Body of pancreas (tissue), 4 donors: ENCODE data around the gene CCDC83. TPM values are rescaled to one million over a fixed set of nuclear protein-coding genes. Genes with fewer than 3 reads are reported as not detected.
A peak's percentile ranks its signal among the peaks of the same experiment; 100 is the strongest.

Experiments
- ATAC-seq: fragments of 150-250 bp; one replicate; pipeline ENCODE4 v1.9.1; 2016
- DNase-seq, 4 donors: peaks; one replicate each; pipeline ENCODE4 v3.0.0-alpha.2; 2019
- H3K27ac ChIP-seq, 4 donors: fragments of 200-600 bp; sonication (generic); 1 replicate in 3 of 4; 2 replicates in 1 of 4; pipeline versions ENCODE4 v1.5.1 to v1.6.1; 2016 to 2019; ENCODE audit warnings: mild to moderate bottlenecking in 1 of 4, mixed read lengths in 1 of 4, moderate library complexity in 1 of 4
- H3K27me3 ChIP-seq, 2 donors: fragments of 200-600 bp; sonication (generic); one replicate each; pipeline ENCODE4 v1.6.0; 2016; ENCODE audit warnings: mild to moderate bottlenecking in 1 of 2
- H3K36me3 ChIP-seq, 2 donors: fragments of 200-600 bp; sonication (generic); replicated peaks in 1 of 2; 2 replicates each; pipeline ENCODE4 v1.5.1; 2016; ENCODE audit warnings: low read depth in 2 of 2; ENCODE audit not compliant: insufficient read depth in 1 of 2
- H3K4me1 ChIP-seq: fragments of 200-600 bp; sonication (generic); one replicate; pipeline ENCODE4 v1.6.0; 2016
- H3K4me3 ChIP-seq, 2 donors: fragments of 200-600 bp; sonication (generic); 1 replicate in 1 of 2; 2 replicates in 1 of 2; pipeline ENCODE4 v1.5.1; 2016 to 2019
- H3K9me3 ChIP-seq, 3 donors: fragments of 200-600 bp; sonication (generic); 1 replicate in 2 of 3; 2 replicates in 1 of 3; pipeline ENCODE4 v1.5.1; 2016
- CTCF ChIP-seq, 7 experiments: fragments of 450-650 bp in 4 of 7; fragments of 200-600 bp in 3 of 7; sonication (generic) in 3 of 7; IDR thresholded peaks; one replicate each; pipeline ENCODE4 v1.5.1; 2016 to 2019; ENCODE audit warnings: antibody characterized with exemption in 7 of 7
- POLR2A ChIP-seq, 3 donors: fragments of 450-650 bp; IDR thresholded peaks; one replicate each; pipeline ENCODE4 v1.6.1; 2016; ENCODE audit warnings: antibody characterized with exemption in 3 of 3, mild to moderate bottlenecking in 2 of 3
- whole genome bisulfite sequencing, 2 donors: methylation state at CpG; one replicate each; pipeline ENCODE4 v1.1.5; 2017; 5-methylcytosine and 5-hydroxymethylcytosine counted together
- intact Hi-C: fragments of 100-400 bp; cut with DNase I; formaldehyde crosslinking; loops from one replicate; pipeline ENCODE4 v1.15.1; 2023
- total RNA-seq, 2 donors: library from RNA; depleted of rRNA; stranded (reverse); fragments of >200 nt; gene quantifications; one replicate each; pipeline ENCODE4 v1.1.0, GENCODE V29; 2016

Gene CCDC83
- total RNA-seq, 2 donors from 2014 or later, result not detected

DNA sequence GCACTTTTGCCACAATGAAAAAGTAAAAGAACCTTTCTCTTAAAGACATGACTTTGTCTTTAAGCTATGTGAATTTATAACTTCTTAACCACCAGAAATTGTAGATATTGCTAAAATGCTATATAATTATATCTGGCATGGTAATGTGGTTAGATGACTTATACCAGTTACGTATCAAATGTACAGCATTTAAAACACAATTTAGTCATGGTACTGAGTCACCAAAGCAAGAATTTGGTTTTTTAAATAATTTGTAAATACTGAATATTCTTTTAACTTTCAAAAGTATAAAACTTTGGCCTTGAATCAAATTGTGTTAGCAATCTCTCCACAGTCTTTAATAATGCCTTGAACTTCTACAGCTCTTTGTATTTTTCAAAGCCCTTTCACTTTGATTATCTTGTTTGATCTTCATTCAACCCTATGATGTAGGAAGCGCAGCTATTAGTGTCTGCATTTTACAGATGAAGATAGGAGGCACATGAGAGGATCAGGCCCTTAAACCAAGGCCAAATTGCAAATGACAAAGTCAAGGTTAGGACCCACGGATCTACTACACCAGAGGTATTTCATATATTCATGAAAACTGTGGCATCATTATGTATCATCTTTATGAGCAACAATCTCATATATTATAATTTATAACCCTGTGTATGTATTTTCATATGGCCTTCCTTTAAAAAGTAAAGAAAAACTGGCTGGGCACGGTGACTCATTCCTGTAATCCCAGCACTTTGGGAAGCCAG lies 39.8 kb upstream of the CCDC83 start:
- TF ChIP-seq POLR2A (IDR thresholded peaks at IDR 0.05) (no peak), CTCF (IDR thresholded peaks at IDR 0.05) (no peak)
- Histone ChIP-seq H3K27ac (no peak overlapping the region), H3K36me3 (no peaks in the 10 kb centered on the region), H3K9me3 (no peaks in the 10 kb centered on the region), H3K4me1 (peaks cover 10% of the 10 kb centered on the region), H3K27me3 (no peaks in the 10 kb centered on the region), H3K4me3 (no peak overlapping the region)
- ATAC-seq (no peak), DNase-seq (no peak)
- intact Hi-C loops, result no loop called here
- WGBS, 2 donors, result 86 to 87% methylated on average over 4 of the region's 4 CpGs

- Histone ChIP-seq H3K4me3 (no peak overlapping the region), H3K36me3 (no peaks in the 10 kb centered on the region), H3K27me3 (no peaks in the 10 kb centered on the region), H3K27ac (no peak overlapping the region), H3K4me1 (peaks cover 8% of the 10 kb centered on the region), H3K9me3 (no peaks in the 10 kb centered on the region)
- TF ChIP-seq POLR2A (IDR thresholded peaks at IDR 0.05) (no peak), CTCF (IDR thresholded peaks at IDR 0.05) (no peak)
- intact Hi-C loops, result no loop called here
- no peak for DNase-seq
- no peak for ATAC-seq
These were observed 35.7 kb upstream of the CCDC83 start for GRCh38 chr11:85819441-85819840.

DNA sequence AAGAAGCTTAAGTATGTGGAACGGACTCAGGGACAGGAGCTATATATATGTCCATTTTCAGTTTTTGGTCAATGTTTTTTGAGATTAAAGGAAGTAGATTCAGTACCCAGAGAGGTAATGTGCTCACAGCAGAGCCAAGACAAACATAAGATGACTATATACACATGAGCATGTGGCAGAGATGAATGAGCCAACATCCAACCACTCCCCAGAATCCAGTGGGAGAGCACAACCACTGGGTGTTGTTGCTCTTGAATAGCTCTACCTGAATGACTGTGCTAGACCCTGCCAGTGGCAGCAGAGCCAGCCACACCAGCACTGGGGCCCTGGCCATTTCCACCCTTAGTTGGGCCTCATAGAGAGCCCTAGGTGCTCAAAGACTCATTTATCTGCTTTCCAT lies 33.5 kb upstream of the CCDC83 start:
- intact Hi-C loops, result no loop called here
- TF ChIP-seq POLR2A (IDR thresholded peaks at IDR 0.05) (no peak), CTCF (IDR thresholded peaks at IDR 0.05) (no peak)
- Histone ChIP-seq H3K9me3 (no peaks in the 10 kb centered on the region), H3K4me1 (peaks cover 8% of the 10 kb centered on the region), H3K27me3 (no peaks in the 10 kb centered on the region), H3K27ac (peak overlapping the region in 2 of 4 donors; percentile 24 to 38), H3K4me3 (no peak overlapping the region), H3K36me3 (no peaks in the 10 kb centered on the region)
- DNase-seq (peak; percentile 19 to 52 (median 43)), ATAC-seq (peak; percentile 90)
- 27 to 52% methylated on average over 1 of the region's 1 CpG for WGBS, 2 donors

- no peaks in the 10 kb centered on the region for H3K36me3 ChIP-seq
- ATAC-seq (no peak), DNase-seq (no peak)
- no peaks in the 10 kb centered on the region for H3K27me3 ChIP-seq
- no peaks in the 10 kb centered on the region for H3K9me3 ChIP-seq
- peaks cover 15% of the 10 kb centered on the region for H3K4me1 ChIP-seq
- 93 to 94% methylated on average over 3 of the region's 3 CpGs for WGBS, 2 donors
- TF ChIP-seq POLR2A (IDR thresholded peaks at IDR 0.05), result no peak
- TF ChIP-seq CTCF (IDR thresholded peaks at IDR 0.05), result no peak
- H3K4me3 ChIP-seq, result no peak overlapping the region
- no peak overlapping the region for H3K27ac ChIP-seq
- intact Hi-C loops, result no loop called here
These were observed 32.4 kb upstream of the CCDC83 start for GRCh38 chr11:85822814-85823213.

GRCh38 chr11:85823816-85824215 lies 31.4 kb upstream of the CCDC83 start:
- no peak for DNase-seq
- intact Hi-C loops, result no loop called here
- no peak for ATAC-seq
- Histone ChIP-seq H3K4me3 (no peak overlapping the region), H3K36me3 (no peaks in the 10 kb centered on the region), H3K27me3 (no peaks in the 10 kb centered on the region), H3K27ac (no peak overlapping the region), H3K9me3 (no peaks in the 10 kb centered on the region), H3K4me1 (peaks cover 15% of the 10 kb centered on the region)
- WGBS, 2 donors, result 88 to 95% methylated on average over 2 of the region's 2 CpGs
- TF ChIP-seq CTCF (IDR thresholded peaks at IDR 0.05) (no peak), POLR2A (IDR thresholded peaks at IDR 0.05) (no peak)
